SU-DHL-6 (cell line): Measurements from ENCODE around the gene RGS8.
"Not testable (repeated sequence)": the region's sequence is repeated elsewhere in the genome, so short reads cannot be mapped to it uniquely, and the experiment has no call there.

Experiments used
- H2AFZ ChIP-seq: fragments of 200-600 bp; sonication (generic); 2 replicates; pipeline ENCODE4 v1.6.1; 2014; ENCODE audit warnings: low read depth, mild to moderate bottlenecking, moderate library complexity, mixed read lengths, antibody characterized with exemption, low read length; ENCODE audit not compliant: severe bottlenecking
- H3F3A ChIP-seq: fragments of 200-600 bp; shearing (Covaris generic); 2 replicates; pipeline ENCODE4 v1.6.0; 2016; ENCODE audit warnings: antibody characterized with exemption, mild to moderate bottlenecking; ENCODE audit not compliant: insufficient read depth
- H3K27ac ChIP-seq: fragments of 200-600 bp; sonication (generic); 2 replicates; pipeline ENCODE4 v1.5.1; 2016; ENCODE audit warnings: low read depth, mild to moderate bottlenecking, low read length, moderate library complexity, mixed read lengths
- H3K27me3 ChIP-seq: fragments of 200-600 bp; sonication (generic), shearing (Covaris generic); 2 replicates; pipeline ENCODE4 v1.6.0; 2014; ENCODE audit warnings: mild to moderate bottlenecking, low read length
- H3K36me3 ChIP-seq: fragments of 200-600 bp; sonication (generic); 2 replicates; pipeline ENCODE4 v1.6.1; 2014; ENCODE audit warnings: mild to moderate bottlenecking, low read length, mixed read lengths
- H3K4me2 ChIP-seq: fragments of 300-600, 200-600 bp; shearing (Covaris generic), sonication (generic); 2 replicates; pipeline ENCODE4 v1.6.0; 2014; ENCODE audit warnings: low read length, low read depth, mild to moderate bottlenecking; ENCODE audit not compliant: poor library complexity, severe bottlenecking
- H3K4me3 ChIP-seq: fragments of 200-600 bp; sonication (generic); 2 replicates; pipeline ENCODE4 v1.5.1; 2014; ENCODE audit warnings: antibody characterized with exemption, low read length, mild to moderate bottlenecking, mixed read lengths; ENCODE audit not compliant: insufficient read depth, poor library complexity, severe bottlenecking
- H3K79me2 ChIP-seq: fragments of 200-600 bp; sonication (generic); 2 replicates; pipeline ENCODE4 v1.6.1; 2014; ENCODE audit warnings: mild to moderate bottlenecking, low read length, moderate library complexity; ENCODE audit not compliant: insufficient read depth
- H3K9ac ChIP-seq: fragments of 200-600 bp; sonication (generic); 2 replicates; pipeline ENCODE4 v1.7.0; 2014; ENCODE audit warnings: mild to moderate bottlenecking, low read length
- H3K9me2 ChIP-seq: fragments of 200-600 bp; sonication (generic); replicated peaks from 2 replicates; pipeline ENCODE4 v1.6.1; 2014; ENCODE audit warnings: low read length; ENCODE audit not compliant: insufficient read depth
- H3K9me3 ChIP-seq: fragments of 200-600 bp; sonication (generic); 2 replicates; pipeline ENCODE4 v1.6.1; 2014; ENCODE audit warnings: low read length, mixed read lengths; ENCODE audit not compliant: insufficient read depth
- H4K20me1 ChIP-seq: fragments of 200-600 bp; sonication (generic); 2 replicates; pipeline ENCODE4 v1.6.1; 2014; ENCODE audit warnings: low read depth, mild to moderate bottlenecking, antibody characterized with exemption, low read length, moderate library complexity, mixed read lengths
- EZH2phosphoT487 ChIP-seq: fragments of 200-600 bp; sonication (generic), shearing (Covaris generic); conservative IDR thresholded peaks from 2 replicates; pipeline ENCODE4 v1.6.1; 2018; ENCODE audit warnings: mild to moderate bottlenecking, antibody characterized with exemption, low read length, moderate library complexity, mixed read lengths
- TF ChIP-seq, protein P1 (sequence below): fragments of 200-600 bp; sonication (generic); IDR thresholded peaks from one replicate; pipeline ENCODE4 v1.5.1; 2017; ENCODE audit warnings: antibody characterized with exemption, mild to moderate bottlenecking, low read length, moderate library complexity; ENCODE audit not compliant: insufficient read depth, poor library complexity, severe bottlenecking

Gene RGS8

GRCh38 chr1:182700351-182700709 lies 15.9 kb upstream of the RGS8 start:
- no peaks in the 10 kb centered on the region for H4K20me1 ChIP-seq
- no peaks in the 10 kb centered on the region for H3K9me2 ChIP-seq
- no peaks in the 10 kb centered on the region for H3K79me2 ChIP-seq
- no peaks in the 10 kb centered on the region for H3K36me3 ChIP-seq
- H2AFZ ChIP-seq = no peak overlapping the region
- H3K27ac ChIP-seq = no peak overlapping the region
- no peaks in the 10 kb centered on the region for H3F3A ChIP-seq
- H3K27me3 ChIP-seq = no peaks in the 10 kb centered on the region
- no peak overlapping the region for H3K4me2 ChIP-seq
- H3K4me3 ChIP-seq = no peak overlapping the region
- H3K9ac ChIP-seq = no peak overlapping the region
- H3K9me3 ChIP-seq = no peaks in the 10 kb centered on the region
- TF ChIP-seq, protein P1, sequence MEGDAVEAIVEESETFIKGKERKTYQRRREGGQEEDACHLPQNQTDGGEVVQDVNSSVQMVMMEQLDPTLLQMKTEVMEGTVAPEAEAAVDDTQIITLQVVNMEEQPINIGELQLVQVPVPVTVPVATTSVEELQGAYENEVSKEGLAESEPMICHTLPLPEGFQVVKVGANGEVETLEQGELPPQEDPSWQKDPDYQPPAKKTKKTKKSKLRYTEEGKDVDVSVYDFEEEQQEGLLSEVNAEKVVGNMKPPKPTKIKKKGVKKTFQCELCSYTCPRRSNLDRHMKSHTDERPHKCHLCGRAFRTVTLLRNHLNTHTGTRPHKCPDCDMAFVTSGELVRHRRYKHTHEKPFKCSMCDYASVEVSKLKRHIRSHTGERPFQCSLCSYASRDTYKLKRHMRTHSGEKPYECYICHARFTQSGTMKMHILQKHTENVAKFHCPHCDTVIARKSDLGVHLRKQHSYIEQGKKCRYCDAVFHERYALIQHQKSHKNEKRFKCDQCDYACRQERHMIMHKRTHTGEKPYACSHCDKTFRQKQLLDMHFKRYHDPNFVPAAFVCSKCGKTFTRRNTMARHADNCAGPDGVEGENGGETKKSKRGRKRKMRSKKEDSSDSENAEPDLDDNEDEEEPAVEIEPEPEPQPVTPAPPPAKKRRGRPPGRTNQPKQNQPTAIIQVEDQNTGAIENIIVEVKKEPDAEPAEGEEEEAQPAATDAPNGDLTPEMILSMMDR = no peak
- TF ChIP-seq EZH2phosphoT487 = no peak

DNA sequence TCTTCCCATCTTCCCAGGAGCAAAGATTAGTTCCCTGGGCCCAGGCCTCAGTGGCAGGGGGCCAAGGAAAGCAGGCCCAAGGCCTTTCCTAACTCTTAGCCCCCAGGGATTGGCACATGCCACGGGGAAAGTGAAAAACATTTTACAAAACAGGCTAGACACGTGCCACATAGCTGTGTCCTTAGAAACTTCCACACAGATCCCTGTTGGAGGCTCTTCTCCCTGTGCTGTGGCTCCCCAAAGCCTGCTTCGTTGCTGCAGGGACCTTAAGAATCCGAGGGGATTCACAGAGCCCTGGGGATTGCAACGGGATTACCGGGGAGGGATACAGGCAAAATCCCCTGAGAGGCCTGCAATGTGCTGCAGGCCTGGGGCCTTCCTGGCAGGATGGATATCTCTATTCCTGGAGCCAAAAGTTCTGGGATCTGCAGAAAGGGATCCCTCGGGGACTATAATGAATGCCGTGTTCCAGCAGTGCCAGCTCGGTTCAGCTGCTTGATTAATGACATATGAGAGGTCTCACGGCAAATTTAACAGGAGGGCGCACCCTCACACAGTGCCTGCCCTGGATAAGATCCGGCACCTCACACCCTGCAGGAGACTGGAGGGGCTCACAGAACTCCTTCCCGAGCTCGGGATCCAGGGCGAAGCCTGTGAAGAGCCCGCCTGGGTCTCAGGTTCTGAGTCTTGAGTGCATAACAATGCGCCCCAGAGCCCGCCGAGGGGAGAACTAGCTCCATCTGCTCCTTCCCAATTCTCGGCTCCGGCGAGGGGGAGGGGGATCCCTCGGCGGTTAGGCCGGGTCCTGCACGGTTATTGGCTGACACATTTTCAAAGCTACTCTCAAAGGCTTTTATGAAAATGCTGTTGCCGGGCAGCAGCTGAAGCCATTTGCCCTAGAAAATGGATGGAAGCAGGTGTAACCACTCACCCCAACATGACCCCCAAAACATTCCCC lies 15.3 kb upstream of the RGS8 start:
- no peaks in the 10 kb centered on the region for H4K20me1 ChIP-seq
- no peaks in the 10 kb centered on the region for H3K27me3 ChIP-seq
- H3K9me3 ChIP-seq = no peaks in the 10 kb centered on the region
- no peak overlapping the region for H3K27ac ChIP-seq
- no peaks in the 10 kb centered on the region for H3K36me3 ChIP-seq
- H3K79me2 ChIP-seq = no peaks in the 10 kb centered on the region
- H2AFZ ChIP-seq = no peak overlapping the region
- TF ChIP-seq, protein P1 = no peak
- no peak for TF ChIP-seq EZH2phosphoT487
- H3K4me2 ChIP-seq = no peak overlapping the region
- H3K9ac ChIP-seq = no peak overlapping the region
- no peaks in the 10 kb centered on the region for H3F3A ChIP-seq
- H3K9me2 ChIP-seq = no peaks in the 10 kb centered on the region
- H3K4me3 ChIP-seq = no peak overlapping the region

- no peak overlapping the region for H3K4me3 ChIP-seq
- no peak overlapping the region for H3K27ac ChIP-seq
- H3K9me3 ChIP-seq = no peaks in the 10 kb centered on the region
- no peaks in the 10 kb centered on the region for H4K20me1 ChIP-seq
- TF ChIP-seq EZH2phosphoT487 = no peak
- TF ChIP-seq, protein P1 = no peak
- no peak overlapping the region for H2AFZ ChIP-seq
- H3K4me2 ChIP-seq = no peak overlapping the region
- no peaks in the 10 kb centered on the region for H3K9me2 ChIP-seq
- H3K27me3 ChIP-seq = no peaks in the 10 kb centered on the region
- no peaks in the 10 kb centered on the region for H3K79me2 ChIP-seq
- no peaks in the 10 kb centered on the region for H3K36me3 ChIP-seq
- no peaks in the 10 kb centered on the region for H3F3A ChIP-seq
- H3K9ac ChIP-seq = no peak overlapping the region
These were observed 14.6 kb upstream of the RGS8 start for GRCh38 chr1:182698971-182699370.

- H2AFZ ChIP-seq, H3F3A ChIP-seq, H3K4me2 ChIP-seq, H3K9ac ChIP-seq, H4K20me1 ChIP-seq, H3K9me3 ChIP-seq, H3K9me2 ChIP-seq, H3K4me3 ChIP-seq, H3K27ac ChIP-seq, H3K79me2 ChIP-seq, H3K36me3 ChIP-seq, H3K27me3 ChIP-seq: not testable (repeated sequence)
These were observed 8.8 kb upstream of the RGS8 start for GRCh38 chr1:182693139-182693538.
